PFSK-1 (cell line): Measurements from ENCODE around the gene C1orf167.

Experiments
- SIN3A ChIP-seq: IDR thresholded peaks from 2 replicates; pipeline ENCODE4 v1.6.1; 2012; ENCODE audit warnings: mild to moderate bottlenecking, low read length, moderate library complexity, borderline replicate concordance; ENCODE audit not compliant: insufficient read depth
- TF ChIP-seq, protein P1 (sequence below), 2 experiments: IDR thresholded peaks; 2 replicates each; pipeline versions ENCODE4 v1.6.1 to v1.8.0; 2011 to 2012; ENCODE audit warnings: low read depth in 2 of 2, low read length in 2 of 2, control low read depth in 1 of 2, inconsistent platforms in 1 of 2, mild to moderate bottlenecking in 1 of 2, moderate library complexity in 1 of 2; ENCODE audit not compliant: insufficient read depth in 1 of 2

DNA sequence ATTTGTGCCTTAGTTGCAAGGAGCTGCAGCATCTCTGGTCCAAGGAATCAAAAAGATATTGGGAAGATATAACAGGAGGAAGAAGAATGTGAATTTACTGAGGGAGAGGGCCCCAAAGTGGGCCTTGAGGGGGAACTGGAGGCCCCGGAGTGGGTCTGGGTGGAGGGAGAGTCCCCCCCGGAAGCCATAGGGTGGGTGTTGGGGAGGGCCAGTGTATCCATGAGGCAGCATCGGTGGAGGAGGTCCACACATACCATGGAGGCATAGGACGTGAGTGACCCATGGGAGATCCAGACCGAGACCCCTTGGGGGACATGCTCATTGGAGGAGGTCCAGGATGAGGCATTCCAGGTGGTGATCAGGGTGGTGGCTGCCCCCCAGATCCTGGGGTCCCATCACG, 708 bp upstream of the C1orf167 start:
- TF ChIP-seq, protein P1, sequence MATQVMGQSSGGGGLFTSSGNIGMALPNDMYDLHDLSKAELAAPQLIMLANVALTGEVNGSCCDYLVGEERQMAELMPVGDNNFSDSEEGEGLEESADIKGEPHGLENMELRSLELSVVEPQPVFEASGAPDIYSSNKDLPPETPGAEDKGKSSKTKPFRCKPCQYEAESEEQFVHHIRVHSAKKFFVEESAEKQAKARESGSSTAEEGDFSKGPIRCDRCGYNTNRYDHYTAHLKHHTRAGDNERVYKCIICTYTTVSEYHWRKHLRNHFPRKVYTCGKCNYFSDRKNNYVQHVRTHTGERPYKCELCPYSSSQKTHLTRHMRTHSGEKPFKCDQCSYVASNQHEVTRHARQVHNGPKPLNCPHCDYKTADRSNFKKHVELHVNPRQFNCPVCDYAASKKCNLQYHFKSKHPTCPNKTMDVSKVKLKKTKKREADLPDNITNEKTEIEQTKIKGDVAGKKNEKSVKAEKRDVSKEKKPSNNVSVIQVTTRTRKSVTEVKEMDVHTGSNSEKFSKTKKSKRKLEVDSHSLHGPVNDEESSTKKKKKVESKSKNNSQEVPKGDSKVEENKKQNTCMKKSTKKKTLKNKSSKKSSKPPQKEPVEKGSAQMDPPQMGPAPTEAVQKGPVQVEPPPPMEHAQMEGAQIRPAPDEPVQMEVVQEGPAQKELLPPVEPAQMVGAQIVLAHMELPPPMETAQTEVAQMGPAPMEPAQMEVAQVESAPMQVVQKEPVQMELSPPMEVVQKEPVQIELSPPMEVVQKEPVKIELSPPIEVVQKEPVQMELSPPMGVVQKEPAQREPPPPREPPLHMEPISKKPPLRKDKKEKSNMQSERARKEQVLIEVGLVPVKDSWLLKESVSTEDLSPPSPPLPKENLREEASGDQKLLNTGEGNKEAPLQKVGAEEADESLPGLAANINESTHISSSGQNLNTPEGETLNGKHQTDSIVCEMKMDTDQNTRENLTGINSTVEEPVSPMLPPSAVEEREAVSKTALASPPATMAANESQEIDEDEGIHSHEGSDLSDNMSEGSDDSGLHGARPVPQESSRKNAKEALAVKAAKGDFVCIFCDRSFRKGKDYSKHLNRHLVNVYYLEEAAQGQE (IDR thresholded peaks at IDR 0.05; ENCODE audit: insufficient read depth in 1 of 2, low read depth in 2 of 2, low read length in 2 of 2): no peak
- TF ChIP-seq SIN3A: no peak
